Lower lobe of right lung (tissue), 2 donors: ENCODE measurements around the gene RPL19. TPM values are rescaled to one million over a fixed set of nuclear protein-coding genes. Genes with fewer than 3 reads are reported as not detected.
A peak's percentile ranks its signal among the peaks of the same experiment; 100 is the strongest.

ENCODE experiments used
- ATAC-seq, 2 donors: fragments of 200-7000 bp; cut with Tn5 transposase; one replicate each; pipeline ENCODE4 v1.9.1; 2020 to 2022; ENCODE audit warnings: mild to moderate bottlenecking in 2 of 2, moderate library complexity in 2 of 2
- DNase-seq: peaks from one replicate; pipeline ENCODE4 v3.0.0-alpha.2; 2020
- H3K27ac ChIP-seq: fragments of 200-600 bp; one replicate; pipeline ENCODE4 v1.8.0; 2022
- H3K27me3 ChIP-seq: fragments of 200-600 bp; one replicate; pipeline ENCODE4 v1.8.0; 2022; ENCODE audit warnings: low read depth
- H3K36me3 ChIP-seq: fragments of 200-600 bp; one replicate; pipeline ENCODE4 v1.8.0; 2022; ENCODE audit warnings: mild to moderate bottlenecking
- H3K4me1 ChIP-seq: fragments of 200-600 bp; one replicate; pipeline ENCODE4 v1.8.0; 2022
- H3K4me3 ChIP-seq: fragments of 200-600 bp; one replicate; pipeline ENCODE4 v1.8.0; 2022; ENCODE audit warnings: mild to moderate bottlenecking
- H3K9me3 ChIP-seq: fragments of 200-600 bp; one replicate; pipeline ENCODE4 v1.8.0; 2022
- CTCF ChIP-seq: fragments of 200-600 bp; IDR thresholded peaks from one replicate; pipeline ENCODE4 v1.8.0; 2022; ENCODE audit warnings: antibody characterized with exemption, mild to moderate bottlenecking
- intact Hi-C: fragments of 100-400 bp; cut with DNase I; formaldehyde crosslinking; loops from one replicate; pipeline ENCODE4 v1.11.0; 2022
- total RNA-seq: library from RNA; stranded (reverse); fragmentation: NEBNext Ultra II Directional; extraction: Animal tissue kit (Norgen Biotek cat#: 25700); gene quantifications from one replicate; pipeline ENCODE4 v1.2.1, GENCODE V29; 2021
- donor health status: DM: no; HTN: yes; CAD: no; lungs with severe emphysema.

The RPL19 gene
- total RNA-seq, 1 donor from 2014 or later = 1,465 TPM

DNA sequence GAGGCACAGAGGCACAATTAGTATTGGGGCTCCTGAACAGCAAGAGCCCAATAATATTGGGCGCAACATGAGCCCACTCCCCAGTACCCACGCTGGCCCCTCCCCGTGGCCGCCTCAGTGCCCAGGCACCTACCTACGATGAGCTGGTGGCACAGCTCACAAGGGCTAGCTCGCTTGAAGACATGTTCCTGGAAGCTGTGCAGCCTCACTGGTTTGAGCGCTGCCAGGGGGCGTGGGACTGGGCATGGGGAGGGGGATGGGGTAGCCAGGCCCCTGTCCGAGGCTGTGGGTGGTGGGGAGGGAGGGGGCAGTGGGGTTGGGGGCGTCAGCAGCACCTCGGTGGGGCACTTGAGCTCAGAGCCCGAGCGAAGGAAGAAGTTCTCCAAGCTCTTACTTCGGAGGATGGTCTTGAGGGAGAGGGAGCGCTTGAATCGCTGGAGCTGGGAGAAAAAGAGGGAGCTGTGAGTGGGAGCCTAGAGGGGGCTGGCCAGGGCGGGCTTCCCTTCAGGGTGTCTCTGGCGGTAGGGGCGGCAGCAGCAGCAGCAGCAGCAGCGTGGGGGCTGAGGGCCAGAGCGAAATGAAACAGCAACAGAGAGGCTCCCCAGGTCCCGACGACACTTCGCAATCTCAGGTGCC is 17.8 kb downstream of the RPL19 start:
- intact Hi-C loops = no loop called here
- no peak for ATAC-seq
- Histone ChIP-seq H3K9me3 (no peaks in the 10 kb centered on the region), H3K27me3 (peaks cover 12% of the 10 kb centered on the region), H3K4me1 (no peaks in the 10 kb centered on the region), H3K4me3 (no peak overlapping the region), H3K27ac (no peak overlapping the region), H3K36me3 (no peaks in the 10 kb centered on the region)
- DNase-seq = no peak
- no peak for TF ChIP-seq CTCF

GRCh38 chr17:39218906-39219305 is 18.8 kb downstream of the RPL19 start:
- intact Hi-C loops = no loop called here
- no peak for ATAC-seq
- Histone ChIP-seq H3K27me3 (peaks cover 22% of the 10 kb centered on the region), H3K4me1 (no peaks in the 10 kb centered on the region), H3K9me3 (no peaks in the 10 kb centered on the region), H3K36me3 (no peaks in the 10 kb centered on the region), H3K4me3 (no peak overlapping the region), H3K27ac (no peak overlapping the region)
- no peak for DNase-seq
- TF ChIP-seq CTCF = no peak

DNA sequence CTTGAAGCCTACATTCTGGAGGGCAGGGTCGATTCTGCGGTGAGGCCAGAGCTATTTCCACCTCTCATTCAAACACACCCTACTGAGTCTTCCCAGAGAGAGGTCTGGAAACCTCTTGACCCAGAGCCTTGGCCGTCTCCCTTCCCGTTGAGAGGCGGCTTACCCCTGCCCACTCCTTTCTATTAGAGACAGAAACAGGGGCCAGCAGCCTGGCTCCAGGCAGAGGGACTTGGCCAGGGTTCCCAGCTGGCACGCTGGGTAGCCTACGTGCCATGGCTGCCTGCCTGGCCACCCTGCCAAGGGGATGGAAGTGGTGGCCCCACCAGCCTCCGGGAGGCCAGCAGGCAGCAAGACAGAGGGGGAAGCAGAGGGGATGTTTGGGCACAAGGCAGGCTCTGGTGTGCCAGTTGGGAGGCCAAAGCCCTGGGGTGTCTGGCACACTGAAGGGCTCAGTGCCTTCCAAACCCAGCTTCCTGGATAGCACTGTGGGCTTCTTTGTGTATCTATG is 19.6 kb downstream of the RPL19 start:
- ATAC-seq (peak; percentile 18 to 31), DNase-seq (no peak)
- Histone ChIP-seq H3K36me3 (no peaks in the 10 kb centered on the region), H3K4me3 (no peak overlapping the region), H3K27me3 (peaks cover 29% of the 10 kb centered on the region), H3K9me3 (no peaks in the 10 kb centered on the region), H3K27ac (no peak overlapping the region), H3K4me1 (peaks cover 2% of the 10 kb centered on the region)
- no peak for TF ChIP-seq CTCF
- intact Hi-C loops = no loop called here

- ATAC-seq = no peak
- intact Hi-C loops = no loop called here
Observed at GRCh38 chr17:39221572-39221971, 21.5 kb downstream of the RPL19 start.

DNA sequence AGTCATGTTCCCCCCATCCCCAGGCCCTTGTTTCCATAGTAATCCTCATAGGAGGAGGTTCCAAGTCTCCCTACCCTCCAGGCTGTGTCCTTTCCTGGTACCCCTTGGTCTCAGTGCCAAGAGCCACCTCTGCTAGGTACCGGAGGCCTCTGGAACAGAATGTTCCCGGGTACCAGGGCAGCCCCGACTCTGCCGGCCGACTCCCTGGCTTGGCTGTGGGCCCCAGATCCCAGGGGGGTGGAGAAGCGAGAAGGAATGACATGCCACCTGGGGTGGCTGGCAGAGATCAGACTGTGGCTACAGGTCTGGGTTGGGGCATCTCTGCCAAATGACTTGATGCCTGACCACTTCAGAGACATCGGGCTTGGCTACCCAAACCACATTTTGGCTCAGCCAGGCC is 22.1 kb downstream of the RPL19 start:
- ATAC-seq (no peak), DNase-seq (no peak)
- Histone ChIP-seq H3K9me3 (no peaks in the 10 kb centered on the region), H3K27me3 (peaks cover 50% of the 10 kb centered on the region), H3K4me1 (peaks cover 18% of the 10 kb centered on the region), H3K36me3 (no peaks in the 10 kb centered on the region), H3K27ac (no peak overlapping the region), H3K4me3 (no peak overlapping the region)
- TF ChIP-seq CTCF = no peak
- intact Hi-C loops = no loop called here

More at GRCh38 chr17:39221572-39221971, 21.5 kb downstream of the RPL19 start:
- no peaks in the 10 kb centered on the region for H3K9me3 ChIP-seq
- no peaks in the 10 kb centered on the region for H3K36me3 ChIP-seq
- no peak for DNase-seq
- peaks cover 47% of the 10 kb centered on the region for H3K27me3 ChIP-seq
- peaks cover 18% of the 10 kb centered on the region for H3K4me1 ChIP-seq
- no peak overlapping the region for H3K27ac ChIP-seq
- no peak for TF ChIP-seq CTCF
- no peak overlapping the region for H3K4me3 ChIP-seq
